GM12892 (cell line): ENCODE measurements around the gene COL13A1.
A peak's percentile ranks its signal among the peaks of the same experiment; 100 is the strongest.

Source experiments
- DNase-seq: peaks from one replicate; pipeline ENCODE4 v3.0.0; 2011; ENCODE audit not compliant: insufficient read length
- FAIRE-seq: peaks from 2 replicates; lab custom pipeline; 2011; peaks lifted over from hg19 to GRCh38; lab: Jason Lieb, UNC
- POLR2A ChIP-seq: IDR thresholded peaks from 2 replicates; pipeline ENCODE4 v1.6.1; 2011; ENCODE audit warnings: low read depth, low read length, control low read depth
- POLR2AphosphoS5 ChIP-seq: IDR thresholded peaks from 2 replicates; pipeline ENCODE4 v1.6.1; 2011; ENCODE audit warnings: low read depth, low read length, control low read depth
- TAF1 ChIP-seq: IDR thresholded peaks from 2 replicates; pipeline ENCODE4 v1.6.1; 2011; ENCODE audit warnings: low read depth, mild to moderate bottlenecking, control low read depth, low read length, borderline replicate concordance

The COL13A1 gene

GRCh38 chr10:69939481-69939880 is 137.8 kb downstream of the COL13A1 start:
- DNase-seq: no peak
- no peak for FAIRE-seq
- TF ChIP-seq POLR2A (no peak), POLR2AphosphoS5 (no peak), TAF1 (no peak)

- no peak for TF ChIP-seq TAF1
- no peak for TF ChIP-seq POLR2AphosphoS5
- no peak for TF ChIP-seq POLR2A
- FAIRE-seq (no peak), DNase-seq (no peak)
Measured at GRCh38 chr10:69941730-69942129, 140.0 kb downstream of the COL13A1 start.

DNA sequence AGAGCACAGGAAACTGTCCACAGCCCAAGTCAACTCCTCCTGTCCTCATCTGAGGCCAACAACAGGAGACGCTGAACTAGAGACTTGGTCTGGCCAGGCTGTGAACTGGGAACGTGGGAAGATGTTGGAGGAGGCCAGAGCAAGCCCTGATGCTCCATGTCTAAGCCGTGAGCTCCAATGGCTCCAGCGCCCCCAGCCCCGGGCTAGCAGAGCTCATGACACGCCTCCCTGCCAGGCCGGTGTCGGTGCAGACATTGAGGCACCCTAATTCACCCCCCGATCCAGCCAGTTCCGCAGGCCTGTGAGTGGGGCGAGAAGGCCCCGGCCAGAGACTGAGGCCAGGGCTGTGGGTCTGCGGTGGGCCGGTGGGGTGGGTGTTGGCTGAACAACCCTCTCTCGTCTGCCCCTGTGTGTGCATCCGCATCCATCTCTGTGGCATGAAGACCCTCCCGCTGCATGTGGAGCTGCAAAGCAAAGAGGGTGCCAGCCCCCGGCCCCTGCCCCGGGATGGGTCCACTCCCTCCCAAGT is 141.7 kb downstream of the COL13A1 start:
- no peak for DNase-seq
- FAIRE-seq: no peak
- no peak for TF ChIP-seq POLR2A
- TF ChIP-seq POLR2AphosphoS5: no peak
- TF ChIP-seq TAF1: no peak

DNA sequence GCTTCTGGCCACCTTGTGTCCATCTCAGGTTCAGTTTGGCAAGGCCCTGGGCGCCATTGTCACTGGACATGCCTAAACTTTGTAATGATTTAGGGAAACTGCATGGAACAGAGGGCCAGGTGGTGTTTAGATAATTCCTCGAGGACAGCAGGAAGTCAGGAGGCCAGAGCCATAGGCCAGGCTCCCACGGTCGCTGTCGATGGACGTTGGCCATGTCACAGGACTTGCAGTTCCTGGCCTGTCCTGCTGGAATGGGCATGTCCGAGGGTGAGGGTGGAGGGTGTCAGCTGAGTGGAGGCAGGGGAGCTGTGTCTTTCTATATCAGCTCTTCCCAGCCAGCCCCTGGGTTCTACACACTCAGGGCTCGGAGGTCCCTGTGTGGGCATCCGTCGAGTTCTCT is 143.1 kb downstream of the COL13A1 start:
- no peak for DNase-seq
- FAIRE-seq: no peak
- TF ChIP-seq TAF1: no peak
- no peak for TF ChIP-seq POLR2A
- TF ChIP-seq POLR2AphosphoS5: no peak

- DNase-seq (no peak), FAIRE-seq (no peak)
- TF ChIP-seq TAF1 (no peak), POLR2A (no peak), POLR2AphosphoS5 (no peak)
Measured at GRCh38 chr10:69948261-69948660, 146.6 kb downstream of the COL13A1 start.

DNA sequence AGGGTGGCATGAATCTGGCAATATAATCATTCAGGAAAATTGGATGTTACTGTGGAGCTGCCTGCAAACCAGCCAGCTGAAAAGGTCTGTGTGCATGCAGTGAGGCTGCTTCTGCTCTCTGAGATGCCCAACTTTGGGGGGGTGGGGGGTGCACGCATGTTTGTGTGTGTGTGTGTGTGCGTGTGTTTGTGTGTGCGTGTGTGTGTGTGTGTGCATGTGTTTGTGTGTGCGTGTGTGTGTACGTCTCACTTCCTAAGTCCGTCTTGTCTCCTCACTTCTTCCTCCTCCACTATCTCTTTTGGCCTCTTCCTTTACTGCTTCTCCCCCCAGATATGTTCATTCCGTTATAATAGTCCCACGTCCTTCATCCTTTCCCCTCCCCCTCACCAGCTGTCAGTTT is 148.1 kb downstream of the COL13A1 start:
- DNase-seq (no peak), FAIRE-seq (peak; percentile 27)

GRCh38 chr10:69951658-69952057 is 150.0 kb downstream of the COL13A1 start:
- TF ChIP-seq POLR2AphosphoS5 (no peak), TAF1 (no peak)
- DNase-seq (no peak), FAIRE-seq (no peak)

More for the DNA sequence above, 148.1 kb downstream of the COL13A1 start:
- TF ChIP-seq POLR2A (no peak), TAF1 (no peak), POLR2AphosphoS5 (no peak)

DNA sequence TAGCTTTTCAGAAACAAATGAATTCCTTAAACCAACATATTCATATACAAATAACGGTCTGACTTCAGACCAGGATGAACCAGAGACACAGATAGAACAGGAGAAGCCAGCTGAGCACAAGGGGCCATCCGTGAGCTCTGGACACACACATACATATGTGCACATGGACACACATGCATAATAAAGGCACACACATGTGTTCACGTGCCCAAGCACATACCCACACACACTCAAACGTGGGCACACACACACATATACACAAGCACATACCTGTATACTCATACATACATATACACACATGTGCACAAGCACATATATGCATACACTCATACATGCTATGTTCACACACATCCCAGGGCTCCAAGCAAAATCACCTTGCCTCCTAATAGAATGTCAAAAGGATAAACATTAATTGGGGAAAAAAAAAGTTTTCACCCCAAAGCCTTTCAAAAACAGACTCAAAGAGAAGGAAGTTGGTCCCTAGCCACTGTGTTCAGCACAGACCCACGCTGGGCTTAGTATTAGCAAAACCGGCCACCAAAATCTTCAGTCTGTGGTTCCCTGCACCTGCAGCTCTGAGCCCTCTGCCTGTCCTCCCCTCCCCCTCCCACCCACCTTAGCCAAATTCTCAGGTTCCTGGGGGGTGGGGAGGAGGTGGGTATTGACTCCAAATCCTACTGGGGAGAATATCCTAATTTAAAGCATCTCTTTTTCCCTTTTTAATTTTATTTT is 150.5 kb downstream of the COL13A1 start:
- FAIRE-seq (peak; percentile 9), DNase-seq (no peak)
- TF ChIP-seq TAF1 (no peak), POLR2A (no peak), POLR2AphosphoS5 (no peak)

GRCh38 chr10:69952821-69953221 is 151.1 kb downstream of the COL13A1 start:
- TF ChIP-seq POLR2AphosphoS5 (no peak), TAF1 (no peak), POLR2A (no peak)
- no peak for FAIRE-seq
- DNase-seq: no peak

GRCh38 chr10:69953851-69954250 is 152.1 kb downstream of the COL13A1 start:
- DNase-seq: no peak
- TF ChIP-seq POLR2A (no peak), POLR2AphosphoS5 (no peak), TAF1 (no peak)
- no peak for FAIRE-seq

GRCh38 chr10:69955211-69955805 is 153.6 kb downstream of the COL13A1 start:
- FAIRE-seq (no peak), DNase-seq (no peak)
- TF ChIP-seq POLR2A: no peak
- TF ChIP-seq POLR2AphosphoS5: no peak
- no peak for TF ChIP-seq TAF1

GRCh38 chr10:69955897-69956740 is 154.4 kb downstream of the COL13A1 start:
- FAIRE-seq: no peak
- no peak for TF ChIP-seq POLR2A
- no peak for TF ChIP-seq POLR2AphosphoS5
- TF ChIP-seq TAF1: no peak
- DNase-seq: no peak
